SKM-1 treated with dmso at 0.1 percent for 144 hours (cell line): Measurements from ENCODE around the gene TTC4.
A peak's percentile ranks its signal among the peaks of the same experiment; 100 is the strongest.

Experiments
- DNase-seq: peaks from one replicate; lab custom pipeline; 2025; ENCODE audit not compliant: unreplicated experiment; lab: John Stamatoyannopoulos, UW

Gene TTC4

GRCh38 chr1:54715493-54716298, at the start of gene TTC4:
Gene TTC4, plus strand, starts transcription at chr1:54715861. Its CDS starts 48 bp downstream, at chr1:54715909.
- DNase-seq = peak; percentile 86

GRCh38 chr1:54666333-54666732, 49.3 kb upstream of the TTC4 start:
- DNase-seq = no peak

GRCh38 chr1:54667797-54668196, 47.9 kb upstream of the TTC4 start:
- DNase-seq = no peak

- no peak for DNase-seq
These were observed 47.1 kb upstream of the TTC4 start for GRCh38 chr1:54668567-54668966.

GRCh38 chr1:54671985-54672608, 43.6 kb upstream of the TTC4 start:
- peak; percentile 75 for DNase-seq

- DNase-seq = no peak
These were observed 36.7 kb upstream of the TTC4 start for GRCh38 chr1:54678776-54679643.

GRCh38 chr1:54679706-54680105, 36.0 kb upstream of the TTC4 start:
- no peak for DNase-seq

GRCh38 chr1:54680387-54680786, 35.3 kb upstream of the TTC4 start:
- no peak for DNase-seq

GRCh38 chr1:54681358-54681757, 34.3 kb upstream of the TTC4 start:
- no peak for DNase-seq

GRCh38 chr1:54683453-54683852, 32.2 kb upstream of the TTC4 start:
- no peak for DNase-seq

GRCh38 chr1:54685335-54685905, 30.2 kb upstream of the TTC4 start:
- no peak for DNase-seq

GRCh38 chr1:54686155-54686554, 29.5 kb upstream of the TTC4 start:
- no peak for DNase-seq

GRCh38 chr1:54694771-54695170, 20.9 kb upstream of the TTC4 start:
- no peak for DNase-seq

GRCh38 chr1:54695221-54695620, 20.4 kb upstream of the TTC4 start:
- DNase-seq = no peak

GRCh38 chr1:54695764-54696163, 19.9 kb upstream of the TTC4 start:
- DNase-seq = no peak

- no peak for DNase-seq
These were observed 19.4 kb upstream of the TTC4 start for GRCh38 chr1:54696262-54696661.

GRCh38 chr1:54697896-54698295, 17.8 kb upstream of the TTC4 start:
- DNase-seq = no peak

- DNase-seq = no peak
These were observed 17.3 kb upstream of the TTC4 start for GRCh38 chr1:54698346-54698745.

GRCh38 chr1:54699936-54700525, 15.6 kb upstream of the TTC4 start:
- no peak for DNase-seq

GRCh38 chr1:54701066-54701465, 14.6 kb upstream of the TTC4 start:
- no peak for DNase-seq

- no peak for DNase-seq
These were observed 13.7 kb upstream of the TTC4 start for GRCh38 chr1:54701996-54702395.
